OCI-LY3 (cell line): ENCODE results near the gene PIP5K1C.

Experiments
- H2AFZ ChIP-seq: fragments of 200-600, 300-600 bp; shearing (Covaris generic); 2 replicates; pipeline ENCODE4 v1.6.0; 2014; ENCODE audit warnings: antibody characterized with exemption, low read depth, low read length
- H3K27ac ChIP-seq: fragments of 200-600, 300-600 bp; sonication (generic); 2 replicates; pipeline ENCODE4 v1.5.1; 2014; ENCODE audit warnings: mild to moderate bottlenecking, low read length, moderate library complexity, mixed read lengths
- H3K27me3 ChIP-seq: fragments of 200-600, 300-600 bp; sonication (generic); 2 replicates; pipeline ENCODE4 v1.6.1; 2014; ENCODE audit warnings: low read depth, low read length, mixed read lengths
- H3K36me3 ChIP-seq: fragments of 200-600, 300-600 bp; sonication (generic); replicated peaks from 2 replicates; pipeline ENCODE3; 2014; ENCODE audit warnings: low read depth, low read length, mixed read lengths
- H3K4me1 ChIP-seq: fragments of 300-600, 200-600 bp; sonication (generic); 2 replicates; pipeline ENCODE4 v1.6.1; 2014; ENCODE audit warnings: low read length, mixed read lengths
- H3K4me2 ChIP-seq: fragments of 200-600, 300-600 bp; sonication (generic); 2 replicates; pipeline ENCODE4 v1.6.1; 2014; ENCODE audit warnings: low read length, mixed read lengths
- H3K4me3 ChIP-seq: fragments of 300-600, 200-600 bp; sonication (generic); 2 replicates; pipeline ENCODE4 v1.5.1; 2014; ENCODE audit warnings: antibody characterized with exemption, mild to moderate bottlenecking, low read length, moderate library complexity
- H3K79me2 ChIP-seq: fragments of 300-600, 200-600 bp; shearing (Covaris generic); 2 replicates; pipeline ENCODE4 v1.6.1; 2014; ENCODE audit warnings: mild to moderate bottlenecking, low read length, mixed read lengths
- H3K9ac ChIP-seq: fragments of 300-600, 200-600 bp; shearing (Covaris generic); 2 replicates; pipeline ENCODE4 v1.6.0; 2014; ENCODE audit warnings: mild to moderate bottlenecking, low read length, moderate library complexity
- H3K9me3 ChIP-seq: fragments of 200-600, 300-600 bp; shearing (Covaris generic); 2 replicates; pipeline ENCODE4 v1.6.1; 2014; ENCODE audit warnings: low read length, mixed read lengths; ENCODE audit not compliant: insufficient read depth
- H4K20me1 ChIP-seq: fragments of 200-600, 300-600 bp; sonication (generic); 2 replicates; pipeline ENCODE4 v1.6.1; 2016; ENCODE audit warnings: low read length, mixed read lengths; ENCODE audit not compliant: insufficient read depth
- CTCF ChIP-seq: fragments of 200-600, 300-600 bp; sonication (generic); IDR thresholded peaks from 2 replicates; pipeline ENCODE4 v1.5.1; 2014; ENCODE audit warnings: antibody characterized with exemption, low read length, low read depth
- EZH2phosphoT487 ChIP-seq: fragments of 200-600 bp; shearing (Covaris generic); IDR thresholded peaks from 2 replicates; pipeline ENCODE4 v1.6.1; 2018; ENCODE audit warnings: antibody characterized with exemption, mixed run types, low read depth

The PIP5K1C gene

GRCh38 chr19:3661284-3662238 lies 38.7 kb downstream of the PIP5K1C start:
- H3K4me3 ChIP-seq, result no peak overlapping the region
- H3K36me3 ChIP-seq, result peaks cover 69% of the 10 kb centered on the region
- no peaks in the 10 kb centered on the region for H3K9me3 ChIP-seq
- H3K4me1 ChIP-seq, result peaks cover 28% of the 10 kb centered on the region
- TF ChIP-seq EZH2phosphoT487, result no peak
- no peak for TF ChIP-seq CTCF
- H3K4me2 ChIP-seq, result no peak overlapping the region
- H3K79me2 ChIP-seq, result no peaks in the 10 kb centered on the region
- no peak overlapping the region for H2AFZ ChIP-seq
- no peak overlapping the region for H3K9ac ChIP-seq
- H3K27me3 ChIP-seq, result no peaks in the 10 kb centered on the region
- peaks cover 27% of the 10 kb centered on the region for H4K20me1 ChIP-seq
- H3K27ac ChIP-seq, result no peak overlapping the region

- Histone ChIP-seq H3K27ac (no peak overlapping the region), H2AFZ (no peak overlapping the region), H3K4me3 (no peak overlapping the region), H3K79me2 (no peaks in the 10 kb centered on the region), H3K4me1 (peaks cover 29% of the 10 kb centered on the region), H3K36me3 (peaks cover 69% of the 10 kb centered on the region), H3K27me3 (no peaks in the 10 kb centered on the region), H3K9ac (no peak overlapping the region), H3K9me3 (no peaks in the 10 kb centered on the region), H3K4me2 (no peak overlapping the region), H4K20me1 (peaks cover 23% of the 10 kb centered on the region)
- no peak for TF ChIP-seq CTCF
- TF ChIP-seq EZH2phosphoT487, result no peak
Measured at GRCh38 chr19:3660493-3661219, 39.6 kb downstream of the PIP5K1C start.

- Histone ChIP-seq H3K36me3 (peaks cover 70% of the 10 kb centered on the region), H3K27me3 (no peaks in the 10 kb centered on the region)
Measured at GRCh38 chr19:3659746-3660112, 40.5 kb downstream of the PIP5K1C start.

More at GRCh38 chr19:3659746-3660112, 40.5 kb downstream of the PIP5K1C start:
- no peak overlapping the region for H3K9ac ChIP-seq
- no peak for TF ChIP-seq CTCF
- no peak for TF ChIP-seq EZH2phosphoT487
- no peak overlapping the region for H2AFZ ChIP-seq
- peaks cover 23% of the 10 kb centered on the region for H3K4me1 ChIP-seq
- peaks cover 18% of the 10 kb centered on the region for H4K20me1 ChIP-seq
- H3K4me3 ChIP-seq, result no peak overlapping the region
- no peaks in the 10 kb centered on the region for H3K9me3 ChIP-seq
- H3K79me2 ChIP-seq, result no peaks in the 10 kb centered on the region
- H3K4me2 ChIP-seq, result no peak overlapping the region
- H3K27ac ChIP-seq, result no peak overlapping the region
